IMR-90 (cell line): ENCODE results near the gene RANBP3. TPM values are rescaled to one million over a fixed set of nuclear protein-coding genes. Genes with fewer than 3 reads are reported as not detected.

Source experiments
- ATAC-seq: fragments of 200-7000 bp; cut with Tn5 transposase; 2 replicates; pipeline ENCODE4 v1.9.1; 2020; ENCODE audit warnings: low read depth, mild to moderate bottlenecking, moderate library complexity
- BruUV-seq: library from RNA; stranded (reverse); fragments of 400-500 nt; replicated peaks from 2 replicates; lab custom pipeline; 2021; lab: Mats Ljungman, UMichigan
- CTCF ChIA-PET: fragments of 300-600 bp; formaldehyde crosslinking; extraction: SDS; loops from one replicate; lab custom pipeline; 2021; ENCODE audit warnings: antibody characterized with exemption; lab: Yijun Ruan, JAX
- POLR2A ChIA-PET: fragments of 300-600 bp; sonication (Branson Sonifier 250); formaldehyde crosslinking; loops from one replicate; lab custom pipeline; 2022; ENCODE audit warnings: antibody characterized with exemption; ENCODE audit not compliant: unreplicated experiment; lab: Charles Lee
- DNase-seq: peaks from one replicate; pipeline ENCODE4 v3.0.0; 2013
- H2AFZ ChIP-seq: replicated peaks from 2 replicates; pipeline ENCODE3; 2013; ENCODE audit warnings: low read length, mild to moderate bottlenecking; ENCODE audit not compliant: poor library complexity
- H2AK5ac ChIP-seq: 2 replicates; pipeline ENCODE4 v1.6.1; 2013; ENCODE audit warnings: low read depth, low read length, inconsistent platforms
- H2AK9ac ChIP-seq: replicated peaks from 2 replicates; pipeline ENCODE3; 2013; ENCODE audit warnings: mild to moderate bottlenecking, low read depth, low read length, moderate library complexity; ENCODE audit not compliant: poor library complexity
- H2BK120ac ChIP-seq: 2 replicates; pipeline ENCODE4 v1.6.1; 2013; ENCODE audit warnings: low read depth, low read length, inconsistent platforms
- H2BK15ac ChIP-seq: 3 replicates; pipeline ENCODE4 v1.6.1; 2013; ENCODE audit warnings: low read depth, low read length, inconsistent platforms
- H2BK20ac ChIP-seq: 2 replicates; pipeline ENCODE4 v1.6.1; 2013; ENCODE audit warnings: low read depth, mild to moderate bottlenecking, inconsistent platforms, low read length, moderate library complexity
- H2BK5ac ChIP-seq: 2 replicates; pipeline ENCODE4 v1.6.1; 2013; ENCODE audit warnings: mild to moderate bottlenecking, low read depth, low read length, inconsistent platforms; ENCODE audit not compliant: poor library complexity, severe bottlenecking
- H3K14ac ChIP-seq: replicated peaks from 2 replicates; pipeline ENCODE4 v1.6.1; 2013; ENCODE audit warnings: low read depth, low read length, inconsistent platforms
- H3K18ac ChIP-seq: 2 replicates; pipeline ENCODE4 v1.6.1; 2013; ENCODE audit warnings: low read depth, low read length, control low read depth
- H3K23ac ChIP-seq: 2 replicates; pipeline ENCODE4 v1.6.1; 2013; ENCODE audit warnings: low read depth, low read length, inconsistent platforms
- H3K27ac ChIP-seq: 2 replicates; pipeline ENCODE4 v1.5.1; 2013; ENCODE audit warnings: mild to moderate bottlenecking, control low read depth, low read length; ENCODE audit not compliant: insufficient read depth
- H3K27me3 ChIP-seq: 2 replicates; pipeline ENCODE4 v1.6.1; 2013; ENCODE audit warnings: low read length; ENCODE audit not compliant: control insufficient read depth, insufficient read depth
- H3K36me3 ChIP-seq: 2 replicates; pipeline ENCODE4 v1.6.1; 2013; ENCODE audit warnings: low read length, mixed read lengths; ENCODE audit not compliant: control insufficient read depth, insufficient read depth
- H3K4ac ChIP-seq: 2 replicates; pipeline ENCODE4 v1.6.1; 2013; ENCODE audit warnings: low read depth, low read length, inconsistent platforms
- H3K4me1 ChIP-seq: 2 replicates; pipeline ENCODE4 v1.6.1; 2013; ENCODE audit warnings: low read length, mixed read lengths; ENCODE audit not compliant: control insufficient read depth, insufficient read depth
- H3K4me2 ChIP-seq: 2 replicates; pipeline ENCODE4 v1.6.1; 2013; ENCODE audit warnings: low read depth, mild to moderate bottlenecking, control low read depth, low read length, moderate library complexity
- H3K4me3 ChIP-seq: 2 replicates; pipeline ENCODE4 v1.5.1; 2013; ENCODE audit warnings: low read depth, mild to moderate bottlenecking, control low read depth, low read length, moderate library complexity; ENCODE audit not compliant: insufficient read depth
- H3K56ac ChIP-seq: 2 replicates; pipeline ENCODE4 v1.6.1; 2013; ENCODE audit warnings: low read length, inconsistent platforms; ENCODE audit not compliant: insufficient read depth; ENCODE audit errors: extremely low read depth
- H3K79me1 ChIP-seq, 2 experiments: 2 replicates each; pipeline ENCODE4 v1.6.1; 2013; ENCODE audit warnings: low read length in 2 of 2, inconsistent platforms in 1 of 2, low read depth in 1 of 2
- H3K9ac ChIP-seq: 2 replicates; pipeline ENCODE4 v1.6.1; 2013; ENCODE audit warnings: low read depth, low read length, control low read depth
- H3K9me1 ChIP-seq: 2 replicates; pipeline ENCODE4 v1.6.1; 2013; ENCODE audit warnings: low read length, inconsistent platforms; ENCODE audit not compliant: insufficient read depth
- H3K9me3 ChIP-seq: 2 replicates; pipeline ENCODE4 v1.6.1; 2013; ENCODE audit warnings: low read length; ENCODE audit not compliant: control insufficient read depth, insufficient read depth
- H4K20me1 ChIP-seq: 2 replicates; pipeline ENCODE4 v1.6.1; 2013; ENCODE audit warnings: low read length, inconsistent platforms; ENCODE audit not compliant: insufficient read depth
- H4K5ac ChIP-seq: 2 replicates; pipeline ENCODE4 v1.6.1; 2013; ENCODE audit warnings: mild to moderate bottlenecking, low read depth, low read length, control low read depth
- H4K8ac ChIP-seq, 2 experiments: 2 replicates each; pipeline ENCODE4 v1.6.1; 2013; ENCODE audit warnings: low read depth in 2 of 2, low read length in 2 of 2, control low read depth in 1 of 2, inconsistent platforms in 1 of 2
- H4K91ac ChIP-seq: 2 replicates; pipeline ENCODE4 v1.6.1; 2013; ENCODE audit warnings: low read depth, low read length, inconsistent platforms; ENCODE audit not compliant: insufficient read depth
- BHLHE40 ChIP-seq: fragments of 150-350 bp; IDR thresholded peaks from 2 replicates; pipeline ENCODE4 v1.6.1; 2016; ENCODE audit warnings: mild to moderate bottlenecking, low read depth, low read length
- MAFK ChIP-seq: IDR thresholded peaks from 2 replicates; pipeline ENCODE4 v1.6.1; 2012; ENCODE audit warnings: low read depth, low read length, improper control_type of control experiment
- MAZ ChIP-seq: IDR thresholded peaks from 2 replicates; pipeline ENCODE4 v1.6.1; 2012; ENCODE audit warnings: low read depth, mild to moderate bottlenecking, low read length, improper control_type of control experiment, moderate library complexity, borderline replicate concordance
- POLR2A ChIP-seq: IDR thresholded peaks from 2 replicates; pipeline ENCODE4 v1.6.1; 2012; ENCODE audit warnings: mild to moderate bottlenecking, low read depth, low read length
- WGBS, 2 experiments: methylation state at CpG; one replicate each; pipeline versions ENCODE4 v1.1.5 to v1.1.7; 2013; ENCODE audit warnings: missing lambda C conversion rate in 2 of 2; ENCODE audit not compliant: insufficient read length in 1 of 2; ENCODE audit errors: extremely low coverage in 2 of 2; 5-methylcytosine and 5-hydroxymethylcytosine counted together
- dilution Hi-C: fragments of 300-500 bp; cut with HindIII; formaldehyde crosslinking; loops from one replicate; pipeline ENCODE4 v1.14.3; 2018; ENCODE audit warnings: low sequenced_read_pairs; ENCODE audit not compliant: unreplicated experiment
- in situ Hi-C: fragments of 300-500 bp; cut with MboI; formaldehyde crosslinking; loops from 3 replicates; pipeline ENCODE4 v1.14.3; 2019; ENCODE audit warnings: low sequenced_read_pairs, inconsistent platforms, mixed read lengths
- intact Hi-C: fragments of 100-400 bp; cut with micrococcal nuclease; formaldehyde crosslinking; loops from 2 replicates; pipeline ENCODE4 v1.10.0; 2022
- polyA plus RNA-seq, 3 experiments: library from polyadenylated mRNA; depleted of rRNA; stranded (reverse); fragments of >200 nt; gene quantifications; 2 replicates each; pipeline ENCODE4 v1.2.3, GENCODE V29; 2012; ENCODE audit warnings: low replicate concordance in 1 of 3
- total RNA-seq: library from RNA; depleted of rRNA; stranded (reverse); fragments of >200 nt; gene quantifications from 2 replicates; pipeline ENCODE4 v1.2.3, GENCODE V29; 2012
- TF ChIP-seq, protein P1 (sequence below): fragments of 150-350 bp; IDR thresholded peaks from 2 replicates; pipeline ENCODE4 v1.6.1; 2017; ENCODE audit warnings: mild to moderate bottlenecking, antibody characterized with exemption, low read length, low read depth
- TF ChIP-seq, protein P2 (sequence below): conservative IDR thresholded peaks from 2 replicates; pipeline ENCODE4 v1.5.1; 2012; ENCODE audit warnings: mild to moderate bottlenecking, low read depth, low read length, improper control_type of control experiment

RANBP3 gene
- total and polyA plus RNA-seq, 2 of the 4 experiments (the other 2 are of a cell fraction): 42.5 to 111 TPM

DNA sequence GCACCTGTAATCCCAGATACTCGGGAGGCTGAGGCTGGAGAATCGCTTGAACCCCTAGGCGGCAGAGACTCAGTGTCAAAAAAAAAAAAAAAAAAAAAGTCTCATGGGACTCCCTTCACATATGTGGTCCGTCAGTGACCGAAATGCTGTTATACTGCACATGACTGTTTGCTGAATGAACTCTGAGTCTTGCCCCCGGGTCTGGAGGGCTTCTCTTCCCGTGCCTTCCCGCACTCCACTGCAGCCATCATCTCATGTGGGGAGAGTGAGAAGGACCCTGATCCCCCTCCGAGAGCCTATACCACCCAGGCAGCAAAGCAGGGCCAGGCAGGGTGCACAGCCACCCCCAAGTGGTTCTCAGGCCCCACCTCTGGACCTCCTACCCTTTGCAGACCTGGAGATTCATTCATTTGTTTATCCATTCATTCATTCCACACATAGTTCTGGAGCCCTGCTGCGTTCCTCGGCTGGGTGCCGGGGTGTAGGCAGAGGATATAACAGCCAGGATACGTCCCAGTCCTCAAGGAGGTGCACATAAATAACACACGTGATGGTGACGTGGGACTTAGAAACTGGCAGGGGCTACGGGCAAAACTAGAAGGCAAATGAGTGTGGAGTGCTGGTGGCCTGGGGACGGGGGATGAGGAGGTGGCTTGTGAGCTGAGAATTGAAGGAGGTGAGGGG lies 88.5 kb downstream of the RANBP3 start:
- 0 out of 2 replicates have a peak, but pooled peaks cover 3% of the 10 kb centered on the region for H3K9me1 ChIP-seq
- 19% methylated on average over 7 of the region's 17 CpGs; no CpG with 5 or more reads in 1 of the 2 experiments for WGBS, 2 experiments
- peak overlapping the region; percentile 47 for H2BK5ac ChIP-seq
- H3K14ac ChIP-seq: peak overlapping the region; percentile 90
- H3K4me1 ChIP-seq: peaks cover 19% of the 10 kb centered on the region
- H3K56ac ChIP-seq: no peak overlapping the region; the same call in 1 of the 2 replicates
- dilution Hi-C loops: no loop called here
- intact Hi-C loops: no loop called here
- POLR2A ChIA-PET: no interaction called here
- TF ChIP-seq, protein P1, sequence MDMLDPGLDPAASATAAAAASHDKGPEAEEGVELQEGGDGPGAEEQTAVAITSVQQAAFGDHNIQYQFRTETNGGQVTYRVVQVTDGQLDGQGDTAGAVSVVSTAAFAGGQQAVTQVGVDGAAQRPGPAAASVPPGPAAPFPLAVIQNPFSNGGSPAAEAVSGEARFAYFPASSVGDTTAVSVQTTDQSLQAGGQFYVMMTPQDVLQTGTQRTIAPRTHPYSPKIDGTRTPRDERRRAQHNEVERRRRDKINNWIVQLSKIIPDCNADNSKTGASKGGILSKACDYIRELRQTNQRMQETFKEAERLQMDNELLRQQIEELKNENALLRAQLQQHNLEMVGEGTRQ: peak; percentile 78
- TF ChIP-seq, protein P2, sequence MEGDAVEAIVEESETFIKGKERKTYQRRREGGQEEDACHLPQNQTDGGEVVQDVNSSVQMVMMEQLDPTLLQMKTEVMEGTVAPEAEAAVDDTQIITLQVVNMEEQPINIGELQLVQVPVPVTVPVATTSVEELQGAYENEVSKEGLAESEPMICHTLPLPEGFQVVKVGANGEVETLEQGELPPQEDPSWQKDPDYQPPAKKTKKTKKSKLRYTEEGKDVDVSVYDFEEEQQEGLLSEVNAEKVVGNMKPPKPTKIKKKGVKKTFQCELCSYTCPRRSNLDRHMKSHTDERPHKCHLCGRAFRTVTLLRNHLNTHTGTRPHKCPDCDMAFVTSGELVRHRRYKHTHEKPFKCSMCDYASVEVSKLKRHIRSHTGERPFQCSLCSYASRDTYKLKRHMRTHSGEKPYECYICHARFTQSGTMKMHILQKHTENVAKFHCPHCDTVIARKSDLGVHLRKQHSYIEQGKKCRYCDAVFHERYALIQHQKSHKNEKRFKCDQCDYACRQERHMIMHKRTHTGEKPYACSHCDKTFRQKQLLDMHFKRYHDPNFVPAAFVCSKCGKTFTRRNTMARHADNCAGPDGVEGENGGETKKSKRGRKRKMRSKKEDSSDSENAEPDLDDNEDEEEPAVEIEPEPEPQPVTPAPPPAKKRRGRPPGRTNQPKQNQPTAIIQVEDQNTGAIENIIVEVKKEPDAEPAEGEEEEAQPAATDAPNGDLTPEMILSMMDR: no peak
- 0 out of 2 replicates have a peak, but pooled peaks have one; percentile 9 for TF ChIP-seq MAZ
- TF ChIP-seq MAFK: no peak
- no peak; the same call in none of the 2 replicates for TF ChIP-seq POLR2A
- TF ChIP-seq BHLHE40: peak; percentile 81
- H3K36me3 ChIP-seq: peaks cover 2% of the 10 kb centered on the region; the same call in 1 of the 2 replicates
- ATAC-seq (peak; percentile 65), DNase-seq (peak; percentile 70)
- CTCF ChIA-PET: interaction anchor here (4.6 kb wide), 1 partner anchor 85 kb away, joined by 37 read pairs; the partner anchor contains the start of gene NRTN
- peak overlapping the region; percentile 67 for H3K27ac ChIP-seq
- peak overlapping the region; percentile 60; the same call in 1 of the 2 replicates for H3K23ac ChIP-seq
- H2BK20ac ChIP-seq: peak overlapping the region; percentile 95
- peak overlapping the region; percentile 48 for H3K4me2 ChIP-seq
- H3K4ac ChIP-seq: peak overlapping the region; percentile 93
- H2AFZ ChIP-seq: peak overlapping the region; percentile 87
- BruUV-seq: no TSS peak
- H3K79me1 ChIP-seq: no peaks in the 10 kb centered on the region
- peak overlapping the region; percentile 28 to 93; a peak in 3 of 4 replicates for H4K8ac ChIP-seq
- peak overlapping the region; percentile 97 for H2BK120ac ChIP-seq
- H4K91ac ChIP-seq: peak overlapping the region; percentile 90
- H4K5ac ChIP-seq: peak overlapping the region; percentile 26
- peak overlapping the region; percentile 85 for H2AK9ac ChIP-seq
- H2AK5ac ChIP-seq: peak overlapping the region; percentile 82
- H3K18ac ChIP-seq: peak overlapping the region; percentile 81
- no peaks in the 10 kb centered on the region for H4K20me1 ChIP-seq
- peak overlapping the region; percentile 83; the same call in 2 of the 3 replicates for H2BK15ac ChIP-seq
- peak overlapping the region; percentile 29; the same call in 1 of the 2 replicates for H3K9ac ChIP-seq
- H3K4me3 ChIP-seq: no peak overlapping the region
- in situ Hi-C loops: no loop called here
- no peaks in the 10 kb centered on the region for H3K9me3 ChIP-seq
- no peaks in the 10 kb centered on the region for H3K27me3 ChIP-seq
